H1 (cell line): ENCODE results near the gene GRM4. TPM values are rescaled to one million over a fixed set of nuclear protein-coding genes. Genes with fewer than 3 reads are reported as not detected.

ENCODE experiments used
- CTCF ChIA-PET: fragments of 300-600 bp; sonication (Branson Sonifier 250); formaldehyde crosslinking; loops from one replicate; lab custom pipeline; 2021; ENCODE audit not compliant: partially characterized antibody; lab: Charles Lee
- POLR2A ChIA-PET: fragments of 300-600 bp; sonication (Branson Sonifier 250); formaldehyde crosslinking; loops from one replicate; lab custom pipeline; 2021; ENCODE audit warnings: inconsistent platforms; ENCODE audit not compliant: partially characterized antibody; lab: Charles Lee
- DNase-seq, 2 experiments: peaks; one replicate each; pipeline versions ENCODE4 v3.0.0 to v3.0.0-alpha.2; 2010 to 2022; ENCODE audit warnings: low spot score in 2 of 2, low read depth in 1 of 2, mixed read lengths in 1 of 2
- FAIRE-seq: peaks from 2 replicates; lab custom pipeline; 2011; peaks lifted over from hg19 to GRCh38; lab: Jason Lieb, UNC
- H2AFZ ChIP-seq: 2 replicates; pipeline ENCODE4 v1.8.1; 2012; ENCODE audit warnings: low read length, inconsistent platforms
- H2AK5ac ChIP-seq: 2 replicates; pipeline ENCODE4 v1.6.1; 2013; ENCODE audit warnings: low read depth, low read length
- H2BK120ac ChIP-seq: replicated peaks from 2 replicates; pipeline ENCODE3; 2013; ENCODE audit warnings: low read depth, low read length, inconsistent platforms
- H2BK12ac ChIP-seq: 2 replicates; pipeline ENCODE4 v1.6.1; 2013; ENCODE audit warnings: low read depth, low read length
- H2BK15ac ChIP-seq: 2 replicates; pipeline ENCODE4 v1.6.1; 2013; ENCODE audit warnings: low read length
- H2BK20ac ChIP-seq: 2 replicates; pipeline ENCODE4 v1.6.1; 2013; ENCODE audit warnings: low read length
- H2BK5ac ChIP-seq: 2 replicates; pipeline ENCODE4 v1.6.1; 2013; ENCODE audit warnings: low read depth, low read length
- H3K14ac ChIP-seq: 2 replicates; pipeline ENCODE4 v1.6.1; 2013; ENCODE audit warnings: inconsistent platforms; ENCODE audit not compliant: insufficient read length
- H3K18ac ChIP-seq: 2 replicates; pipeline ENCODE4 v1.6.1; 2013; ENCODE audit warnings: low read length; ENCODE audit errors: extremely low read depth
- H3K23ac ChIP-seq: 2 replicates; pipeline ENCODE4 v1.6.1; 2013; ENCODE audit warnings: inconsistent platforms; ENCODE audit not compliant: insufficient read length
- H3K23me2 ChIP-seq: 2 replicates; pipeline ENCODE4 v1.6.1; 2013; ENCODE audit warnings: low read depth, low read length
- H3K27ac ChIP-seq: 2 replicates; pipeline ENCODE4 v1.6.1; 2011; ENCODE audit warnings: low read depth, low read length, inconsistent platforms
- H3K27me3 ChIP-seq, 4 experiments: replicated peaks in 1 of 4; 1 replicate in 1 of 4; 2 replicates in 3 of 4; pipeline versions ENCODE4 v1.6.1 to v1.8.1; 2011 to 2013; ENCODE audit warnings: low read length in 3 of 4, mild to moderate bottlenecking in 3 of 4, inconsistent platforms in 2 of 4, mixed read lengths in 2 of 4, moderate library complexity in 1 of 4; ENCODE audit not compliant: control insufficient read depth in 3 of 4, insufficient read depth in 3 of 4; ENCODE audit errors: extremely low read depth in 1 of 4
- H3K36me3 ChIP-seq, 4 experiments: 2 replicates each; pipeline versions ENCODE4 v1.6.1 to v1.8.1; 2011 to 2013; ENCODE audit warnings: mild to moderate bottlenecking in 4 of 4, low read length in 3 of 4, moderate library complexity in 2 of 4, control low read depth in 1 of 4, inconsistent platforms in 1 of 4; ENCODE audit not compliant: insufficient read depth in 4 of 4, control insufficient read depth in 2 of 4
- H3K4ac ChIP-seq: replicated peaks from 2 replicates; pipeline ENCODE3; 2013; ENCODE audit warnings: low read length, low read depth, mixed read lengths, inconsistent platforms; ENCODE audit not compliant: insufficient read length
- H3K4me1 ChIP-seq, 4 experiments: replicated peaks in 1 of 4; 1 replicate in 1 of 4; 2 replicates in 3 of 4; pipeline versions ENCODE4 v1.6.1 to v1.8.1; 2011 to 2013; ENCODE audit warnings: low read length in 3 of 4, inconsistent platforms in 2 of 4, mixed read lengths in 1 of 4; ENCODE audit not compliant: insufficient read depth in 4 of 4, control insufficient read depth in 3 of 4
- H3K4me2 ChIP-seq, 2 experiments: 2 replicates each; pipeline versions ENCODE4 v1.6.1 to v1.8.1; 2011 to 2013; ENCODE audit warnings: low read depth in 2 of 2, low read length in 2 of 2, control low read depth in 1 of 2, inconsistent platforms in 1 of 2, mild to moderate bottlenecking in 1 of 2; ENCODE audit not compliant: insufficient read depth in 1 of 2
- H3K4me3 ChIP-seq, 4 experiments: fragments of 200-600, 300-600 bp in 1 of 4; sonication (generic), shearing (Covaris generic), sonication (Bioruptor Twin) in 1 of 4; 2 replicates each; pipeline versions ENCODE4 v1.5.1 to v1.8.1; 2011 to 2016; ENCODE audit warnings: low read length in 4 of 4, low read depth in 3 of 4, control low read depth in 2 of 4, inconsistent platforms in 2 of 4, mild to moderate bottlenecking in 2 of 4, mixed read lengths in 1 of 4, moderate library complexity in 1 of 4; ENCODE audit not compliant: insufficient read depth in 2 of 4; ENCODE audit errors: extremely low read depth in 1 of 4
- H3K56ac ChIP-seq: replicated peaks from 2 replicates; pipeline ENCODE3; 2013; ENCODE audit warnings: low read depth, mild to moderate bottlenecking, mixed read lengths, low read length, inconsistent platforms; ENCODE audit not compliant: insufficient read length
- H3K79me1 ChIP-seq: 2 replicates; pipeline ENCODE4 v1.6.1; 2013; ENCODE audit warnings: low read depth, low read length, control low read depth
- H3K79me2 ChIP-seq, 2 experiments: 2 replicates each; pipeline versions ENCODE4 v1.6.1 to v1.8.1; 2012 to 2013; ENCODE audit warnings: low read length in 2 of 2, mild to moderate bottlenecking in 2 of 2, inconsistent platforms in 1 of 2; ENCODE audit not compliant: insufficient read depth in 2 of 2, control insufficient read depth in 1 of 2
- H3K9ac ChIP-seq, 4 experiments: replicated peaks in 1 of 4; 1 replicate in 1 of 4; 2 replicates in 3 of 4; pipeline versions ENCODE4 v1.6.1 to v1.8.1; 2011 to 2013; ENCODE audit warnings: low read depth in 3 of 4, low read length in 3 of 4, control low read depth in 2 of 4, mild to moderate bottlenecking in 2 of 4, moderate library complexity in 2 of 4, inconsistent platforms in 1 of 4; ENCODE audit errors: extremely low read depth in 1 of 4
- H3K9me3 ChIP-seq, 2 experiments: 2 replicates each; pipeline versions ENCODE4 v1.6.1 to v1.8.1; 2012 to 2013; ENCODE audit warnings: mild to moderate bottlenecking in 2 of 2, moderate library complexity in 2 of 2, control low read depth in 1 of 2, inconsistent platforms in 1 of 2, low read depth in 1 of 2, low read length in 1 of 2, mixed read lengths in 1 of 2; ENCODE audit not compliant: insufficient read depth in 2 of 2
- H4K20me1 ChIP-seq, 2 experiments: replicated peaks in 1 of 2; 2 replicates each; pipeline versions ENCODE3 to v1.8.1; 2011 to 2013; ENCODE audit warnings: inconsistent platforms in 2 of 2, low read length in 2 of 2, mild to moderate bottlenecking in 1 of 2; ENCODE audit not compliant: insufficient read depth in 2 of 2, control insufficient read depth in 1 of 2
- H4K5ac ChIP-seq: 2 replicates; pipeline ENCODE4 v1.6.1; 2013; ENCODE audit warnings: low read length, low read depth, mixed read lengths, inconsistent platforms; ENCODE audit not compliant: insufficient read length
- H4K8ac ChIP-seq: 2 replicates; pipeline ENCODE4 v1.8.0; 2013; ENCODE audit warnings: mild to moderate bottlenecking, moderate library complexity, low read length, inconsistent platforms; ENCODE audit not compliant: insufficient read depth; ENCODE audit errors: extremely low read depth
- H4K91ac ChIP-seq: replicated peaks from 2 replicates; pipeline ENCODE3; 2013; ENCODE audit warnings: low read length, mixed read lengths, inconsistent platforms; ENCODE audit not compliant: insufficient read length
- CREB1 ChIP-seq: IDR thresholded peaks from 2 replicates; pipeline ENCODE4 v1.6.1; 2012; ENCODE audit warnings: inconsistent platforms
- KDM4A ChIP-seq: IDR thresholded peaks from one replicate; pipeline ENCODE4 v1.7.1; 2012; ENCODE audit warnings: low read depth, mild to moderate bottlenecking, moderate library complexity, low read length, inconsistent platforms; ENCODE audit not compliant: severe bottlenecking
- MAFK ChIP-seq: IDR thresholded peaks from 2 replicates; pipeline ENCODE4 v1.6.1; 2012; ENCODE audit warnings: low read depth, mild to moderate bottlenecking, improper control_type of control experiment, low read length
- PHF8 ChIP-seq: fragments of 200-600 bp; sonication (generic); conservative IDR thresholded peaks from 2 replicates; pipeline ENCODE4 v1.7.1; 2012; ENCODE audit warnings: low read depth, mild to moderate bottlenecking, inconsistent platforms, low read length, moderate library complexity
- RAD21 ChIP-seq, 2 experiments: IDR thresholded peaks in 1 of 2; conservative IDR thresholded peaks in 1 of 2; 2 replicates each; pipeline ENCODE4 v1.6.1; 2011; ENCODE audit warnings: low read depth in 2 of 2, low read length in 2 of 2, improper control_type of control experiment in 1 of 2, inconsistent platforms in 1 of 2, mild to moderate bottlenecking in 1 of 2, moderate library complexity in 1 of 2
- RBBP5 ChIP-seq: IDR thresholded peaks from 2 replicates; pipeline ENCODE4 v1.7.1; 2012; ENCODE audit warnings: low read depth, mild to moderate bottlenecking, inconsistent platforms, low read length, moderate library complexity, borderline replicate concordance
- SP4 ChIP-seq: IDR thresholded peaks from 2 replicates; pipeline ENCODE4 v1.6.1; 2012; ENCODE audit warnings: low read length, inconsistent platforms
- ZNF274 ChIP-seq: IDR thresholded peaks from 2 replicates; pipeline ENCODE4 v1.7.0; 2012; ENCODE audit warnings: low read length, borderline replicate concordance; ENCODE audit errors: extremely low read depth
- WGBS, 2 experiments: shearing (Covaris generic) in 1 of 2; methylation state at CpG; one replicate each; pipeline versions ENCODE4 v1.1.6 to v1.1.7; 2013 to 2015; ENCODE audit warnings: low lambda C conversion rate in 2 of 2, mixed read lengths in 2 of 2, inconsistent platforms in 1 of 2, low coverage in 1 of 2, missing lambda C conversion rate in 1 of 2; ENCODE audit not compliant: insufficient replicate concordance in 2 of 2, insufficient coverage in 1 of 2, insufficient read length in 1 of 2; ENCODE audit errors: extremely low coverage in 1 of 2, missing lambda C conversion rate in 1 of 2; 5-methylcytosine and 5-hydroxymethylcytosine counted together
- polyA plus RNA-seq, 7 experiments: library from polyadenylated mRNA; depleted of rRNA in 3 of 7; stranded (reverse) in 5 of 7; unstranded in 2 of 7; fragments of >200 nt in 5 of 7; fragments of 200-250 nt in 2 of 7; gene quantifications; 1 replicate in 5 of 7; 2 replicates in 1 of 7; 4 replicates in 1 of 7; pipeline versions ENCODE4 v1.2.1 to v1.2.3, GENCODE V29; 2011 to 2013; ENCODE audit warnings: missing spikeins in 2 of 7, mixed read lengths in 2 of 7
- total RNA-seq: library from RNA; stranded (reverse); fragmentation: NEBNext Ultra II Directional; extraction: Animal tissue kit (Norgen Biotek cat#: 25700); gene quantifications from 2 replicates; pipeline ENCODE4 v1.2.1, GENCODE V29; 2021
- TF ChIP-seq, protein P1 (sequence below): IDR thresholded peaks from 2 replicates; pipeline ENCODE4 v1.6.1; 2011; ENCODE audit warnings: low read depth, mild to moderate bottlenecking, low read length; ENCODE audit not compliant: insufficient read depth
- TF ChIP-seq, protein P2 (sequence below), 3 experiments: IDR thresholded peaks; 1 replicate in 2 of 3; 2 replicates in 1 of 3; pipeline versions ENCODE4 v1.5.1 to v1.6.1; 2011; ENCODE audit warnings: low read length in 3 of 3, mild to moderate bottlenecking in 3 of 3, inconsistent platforms in 2 of 3, low read depth in 1 of 3, moderate library complexity in 1 of 3; ENCODE audit not compliant: insufficient read depth in 1 of 3; ENCODE audit errors: control extremely low read depth in 1 of 3

Gene GRM4
- total and polyA plus RNA-seq, 2 of the 8 experiments (the other 6 are each of a cell fraction or from before 2014, with no cell fraction given), result 19.6 to 21.5 TPM

GRCh38 chr6:34062815-34063214, 83.1 kb downstream of the GRM4 start:
- peaks cover 2 to 6% of the 10 kb centered on the region in 2 experiments for H4K20me1 ChIP-seq
- no peak overlapping the region for H3K27ac ChIP-seq
- H3K14ac ChIP-seq, result no peak overlapping the region
- POLR2A ChIA-PET, result interaction anchor here (1.4 kb wide), 1 partner anchor 367 kb away, joined by 3 read pairs; no protein-coding TSS in a partner anchor
- H2BK5ac ChIP-seq, result no peak overlapping the region
- no peak overlapping the region for H2BK15ac ChIP-seq
- H3K79me1 ChIP-seq, result no peaks in the 10 kb centered on the region
- WGBS, 2 experiments, result 93% methylated on average over 7 of the region's 7 CpGs; no CpG with 5 or more reads in 1 of the 2 experiments
- no peak overlapping the region for H4K8ac ChIP-seq
- H3K27me3 ChIP-seq, result no peaks in the 10 kb centered on the region
- no peak overlapping the region for H3K23ac ChIP-seq
- H3K9ac ChIP-seq, result no peak overlapping the region
- CTCF ChIA-PET, result interaction anchor here (0.6 to 5.9 kb wide), 41 partner anchors 10 to 417 kb away, joined by 3 to 47 read pairs (median 4); no protein-coding TSS in a partner anchor
- H3K4me1 ChIP-seq, result peaks cover 0 to under 1% (median 0%) of the 10 kb centered on the region in 4 experiments; a peak in 1 of 7 replicates
- no peak overlapping the region for H3K4ac ChIP-seq
- H3K18ac ChIP-seq, result no peak overlapping the region
- H3K23me2 ChIP-seq, result no peaks in the 10 kb centered on the region
- H2AK5ac ChIP-seq, result 0 out of 2 replicates have a peak overlapping the region, but pooled peaks have one; percentile 18
- no peak overlapping the region for H3K56ac ChIP-seq
- no peak overlapping the region for H4K5ac ChIP-seq
- no peak overlapping the region for H3K4me2 ChIP-seq
- H4K91ac ChIP-seq, result no peak overlapping the region
- no peak overlapping the region for H2AFZ ChIP-seq
- peak in 1 of 2 experiments; percentile 64 for DNase-seq
- H3K9me3 ChIP-seq, result no peaks in the 10 kb centered on the region
- H2BK20ac ChIP-seq, result no peak overlapping the region
- no peak overlapping the region for H3K4me3 ChIP-seq
- H3K79me2 ChIP-seq, result no peaks in the 10 kb centered on the region
- H2BK12ac ChIP-seq, result no peak overlapping the region
- no peak for FAIRE-seq
- H2BK120ac ChIP-seq, result no peak overlapping the region
- no peaks in the 10 kb centered on the region for H3K36me3 ChIP-seq
- no peak for TF ChIP-seq SP4
- no peak for TF ChIP-seq RBBP5
- TF ChIP-seq CREB1, result no peak
- TF ChIP-seq MAFK, result no peak
- TF ChIP-seq, protein P1, sequence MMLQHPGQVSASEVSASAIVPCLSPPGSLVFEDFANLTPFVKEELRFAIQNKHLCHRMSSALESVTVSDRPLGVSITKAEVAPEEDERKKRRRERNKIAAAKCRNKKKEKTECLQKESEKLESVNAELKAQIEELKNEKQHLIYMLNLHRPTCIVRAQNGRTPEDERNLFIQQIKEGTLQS, result no peak
- peak; percentile 29 to 44; a peak in 3 of 4 replicates for TF ChIP-seq RAD21 (IDR thresholded peaks at IDR 0.05 in 1 of 2, conservative IDR thresholded peaks at IDR 0.05 in 1 of 2; ENCODE audit: low read depth in 2 of 2, low read length in 2 of 2)
- no peak for TF ChIP-seq ZNF274
- TF ChIP-seq, protein P2, sequence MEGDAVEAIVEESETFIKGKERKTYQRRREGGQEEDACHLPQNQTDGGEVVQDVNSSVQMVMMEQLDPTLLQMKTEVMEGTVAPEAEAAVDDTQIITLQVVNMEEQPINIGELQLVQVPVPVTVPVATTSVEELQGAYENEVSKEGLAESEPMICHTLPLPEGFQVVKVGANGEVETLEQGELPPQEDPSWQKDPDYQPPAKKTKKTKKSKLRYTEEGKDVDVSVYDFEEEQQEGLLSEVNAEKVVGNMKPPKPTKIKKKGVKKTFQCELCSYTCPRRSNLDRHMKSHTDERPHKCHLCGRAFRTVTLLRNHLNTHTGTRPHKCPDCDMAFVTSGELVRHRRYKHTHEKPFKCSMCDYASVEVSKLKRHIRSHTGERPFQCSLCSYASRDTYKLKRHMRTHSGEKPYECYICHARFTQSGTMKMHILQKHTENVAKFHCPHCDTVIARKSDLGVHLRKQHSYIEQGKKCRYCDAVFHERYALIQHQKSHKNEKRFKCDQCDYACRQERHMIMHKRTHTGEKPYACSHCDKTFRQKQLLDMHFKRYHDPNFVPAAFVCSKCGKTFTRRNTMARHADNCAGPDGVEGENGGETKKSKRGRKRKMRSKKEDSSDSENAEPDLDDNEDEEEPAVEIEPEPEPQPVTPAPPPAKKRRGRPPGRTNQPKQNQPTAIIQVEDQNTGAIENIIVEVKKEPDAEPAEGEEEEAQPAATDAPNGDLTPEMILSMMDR (IDR thresholded peaks at IDR 0.05; ENCODE audit: control extremely low read depth in 1 of 3, insufficient read depth in 1 of 3, low read depth in 1 of 3, low read length in 3 of 3), result peak in 2 of 3 experiments; percentile 48; a peak in 3 of 4 replicates
- no peak for TF ChIP-seq PHF8
- TF ChIP-seq KDM4A, result no peak
